WTC11 (cell line): Measurements from ENCODE around the gene IFNAR2. TPM values are rescaled to one million over a fixed set of nuclear protein-coding genes. Genes with fewer than 3 reads are reported as not detected.
"Not testable (repeated sequence)": the region's sequence is repeated elsewhere in the genome, so short reads cannot be mapped to it uniquely, and the experiment has no call there.

Experiments
- ATAC-seq: fragments of 200-7000 bp; cut with Tn5 transposase; 2 replicates; pipeline ENCODE4 v1.10.0; 2021; ENCODE audit warnings: mild to moderate bottlenecking, moderate library complexity
- CTCF ChIA-PET: fragments of 300-600 bp; sonication (Branson Sonifier 250); formaldehyde crosslinking; loops from one replicate; lab custom pipeline; 2021; ENCODE audit warnings: antibody characterized with exemption; lab: Charles Lee
- POLR2A ChIA-PET: fragments of 350-600 bp; sonication (Branson Sonifier 250); formaldehyde crosslinking; loops from one replicate; lab custom pipeline; 2021; ENCODE audit warnings: antibody characterized with exemption; lab: Charles Lee
- DNase-seq: peaks from one replicate; pipeline ENCODE4 v3.0.0; 2021; ENCODE audit warnings: low spot score
- H3K27ac Mint-ChIP-seq: 2 replicates; pipeline ENCODE4 v1.8.0; 2021; ENCODE audit warnings: mixed read lengths
- H3K27me3 Mint-ChIP-seq: 2 replicates; pipeline ENCODE4 v1.8.0; 2021; ENCODE audit warnings: low read depth, mild to moderate bottlenecking, moderate library complexity, mixed read lengths
- H3K36me3 Mint-ChIP-seq: 2 replicates; pipeline ENCODE4 v1.8.0; 2021; ENCODE audit warnings: mixed read lengths
- H3K4me1 Mint-ChIP-seq: 2 replicates; pipeline ENCODE4 v1.8.0; 2022; ENCODE audit warnings: mixed read lengths
- H3K4me3 Mint-ChIP-seq: 2 replicates; pipeline ENCODE4 v1.8.0; 2021; ENCODE audit warnings: mild to moderate bottlenecking, moderate library complexity, mixed read lengths
- H3K9me3 Mint-ChIP-seq: 2 replicates; pipeline ENCODE4 v1.8.0; 2021; ENCODE audit warnings: mixed read lengths
- CBFB ChIP-seq: sonication (generic); formaldehyde crosslinking; IDR thresholded peaks from 2 replicates; pipeline ENCODE4 v1.8.1; 2022; ENCODE audit warnings: mild to moderate bottlenecking, low read depth, missing genetic modification reagents
- CREB1 ChIP-seq: sonication (generic); formaldehyde crosslinking; IDR thresholded peaks from 2 replicates; pipeline ENCODE4 v1.8.0; 2023; ENCODE audit warnings: mild to moderate bottlenecking, missing genetic modification reagents
- FOXJ3 ChIP-seq: sonication (generic); formaldehyde crosslinking; IDR thresholded peaks from 2 replicates; pipeline ENCODE4 v1.9.0; 2021; ENCODE audit warnings: missing genetic modification reagents, mild to moderate bottlenecking, borderline replicate concordance
- FOXK1 ChIP-seq: sonication (generic); formaldehyde crosslinking; IDR thresholded peaks from 2 replicates; pipeline ENCODE4 v1.8.0; 2022; ENCODE audit warnings: mild to moderate bottlenecking, moderate library complexity, missing genetic modification reagents
- FOXP4 ChIP-seq: sonication (generic); formaldehyde crosslinking; IDR thresholded peaks from 2 replicates; pipeline ENCODE4 v1.8.0; 2022; ENCODE audit warnings: mild to moderate bottlenecking, missing genetic modification reagents
- HMGA2 ChIP-seq: fragments of 250-450 bp; sonication (Bioruptor Pico); IDR thresholded peaks from 2 replicates; pipeline ENCODE4 v1.4.0; 2021; ENCODE audit warnings: mild to moderate bottlenecking, moderate library complexity
- IRF2 ChIP-seq: sonication (generic); formaldehyde crosslinking; IDR thresholded peaks from 2 replicates; pipeline ENCODE4 v1.8.0; 2022; ENCODE audit warnings: low read depth, missing genetic modification reagents, borderline replicate concordance
- MLX ChIP-seq: sonication (generic); formaldehyde crosslinking; IDR thresholded peaks from 2 replicates; pipeline ENCODE4 v1.8.1; 2023; ENCODE audit warnings: mild to moderate bottlenecking, missing genetic modification reagents, moderate library complexity
- NFATC4 ChIP-seq: fragments of 250-450 bp; sonication (Bioruptor Pico); IDR thresholded peaks from 2 replicates; pipeline ENCODE4 v1.9.0; 2021; ENCODE audit warnings: mild to moderate bottlenecking
- NFYB ChIP-seq: sonication (generic); formaldehyde crosslinking; conservative IDR thresholded peaks from 2 replicates; pipeline ENCODE4 v1.8.0; 2022; ENCODE audit warnings: low read depth, missing genetic modification reagents
- OVOL2 ChIP-seq: fragments of 250-450 bp; sonication (Bioruptor Pico); IDR thresholded peaks from 2 replicates; pipeline ENCODE4 v1.9.0; 2021; ENCODE audit warnings: mild to moderate bottlenecking, borderline replicate concordance
- SP1 ChIP-seq: sonication (generic); formaldehyde crosslinking; conservative IDR thresholded peaks from 2 replicates; pipeline ENCODE4 v1.8.1; 2022; ENCODE audit warnings: missing genetic modification reagents
- USF2 ChIP-seq: sonication (generic); formaldehyde crosslinking; IDR thresholded peaks from 2 replicates; pipeline ENCODE4 v1.8.1; 2023; ENCODE audit warnings: mild to moderate bottlenecking, missing genetic modification reagents, moderate library complexity
- ZBTB21 ChIP-seq: sonication (generic); formaldehyde crosslinking; IDR thresholded peaks from 2 replicates; pipeline ENCODE4 v1.8.1; 2023; ENCODE audit warnings: mild to moderate bottlenecking, missing genetic modification reagents, borderline replicate concordance
- ZNF121 ChIP-seq: sonication (generic); formaldehyde crosslinking; IDR thresholded peaks from 2 replicates; pipeline ENCODE4 v1.8.0; 2023; ENCODE audit warnings: missing genetic modification reagents
- ZNF396 ChIP-seq: fragments of 250-450 bp; sonication (Bioruptor Pico); IDR thresholded peaks from 2 replicates; pipeline ENCODE4 v1.8.0; 2021; ENCODE audit warnings: mild to moderate bottlenecking, moderate library complexity, borderline replicate concordance
- ZNF425 ChIP-seq: fragments of 250-450 bp; sonication (Bioruptor Pico); conservative IDR thresholded peaks from 2 replicates; pipeline ENCODE4 v1.9.0; 2021; ENCODE audit warnings: mild to moderate bottlenecking
- total RNA-seq: library from RNA; stranded (reverse); gene quantifications from 3 replicates; pipeline ENCODE4 v1.2.3, GENCODE V29; 2021
- TF ChIP-seq, protein P1 (sequence below): sonication (generic); formaldehyde crosslinking; IDR thresholded peaks from 2 replicates; pipeline ENCODE4 v1.8.1; 2022; ENCODE audit warnings: mild to moderate bottlenecking, missing genetic modification reagents, moderate library complexity, borderline replicate concordance
- TF ChIP-seq, protein P2 (sequence below): sonication (generic); formaldehyde crosslinking; IDR thresholded peaks from 2 replicates; pipeline ENCODE4 v1.8.1; 2023; ENCODE audit warnings: mild to moderate bottlenecking, missing genetic modification reagents
- TF ChIP-seq, protein P3 (sequence below): fragments of 250-450 bp; sonication (Bioruptor Pico); IDR thresholded peaks from 2 replicates; pipeline ENCODE4 v1.9.0; 2021; ENCODE audit warnings: moderate library complexity, mild to moderate bottlenecking, inconsistent platforms, borderline replicate concordance

IFNAR2 gene
- total RNA-seq, 1 experiment from 2014 or later, result 13.3 TPM

DNA sequence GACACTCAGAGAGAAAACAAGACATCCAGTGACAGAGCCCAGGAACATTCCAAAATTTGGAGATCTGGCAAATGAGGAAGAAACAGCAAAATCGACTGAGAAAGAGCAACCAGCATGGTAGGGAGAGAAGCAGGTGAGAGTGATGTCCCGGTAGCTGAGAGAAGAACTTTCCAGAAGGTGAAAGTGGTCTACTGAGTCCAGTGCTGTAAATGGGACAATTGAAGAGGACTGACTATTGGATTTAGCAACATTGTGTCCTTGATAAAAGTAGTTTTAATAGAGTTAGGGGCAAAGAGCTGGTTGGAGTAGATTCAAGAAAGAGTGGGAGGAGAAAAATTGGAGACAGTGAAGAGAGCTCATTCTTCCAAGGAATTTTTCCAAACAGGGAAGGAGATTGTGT lies 21.4 kb downstream of the IFNAR2 start (continued):
- TF ChIP-seq, protein P1, sequence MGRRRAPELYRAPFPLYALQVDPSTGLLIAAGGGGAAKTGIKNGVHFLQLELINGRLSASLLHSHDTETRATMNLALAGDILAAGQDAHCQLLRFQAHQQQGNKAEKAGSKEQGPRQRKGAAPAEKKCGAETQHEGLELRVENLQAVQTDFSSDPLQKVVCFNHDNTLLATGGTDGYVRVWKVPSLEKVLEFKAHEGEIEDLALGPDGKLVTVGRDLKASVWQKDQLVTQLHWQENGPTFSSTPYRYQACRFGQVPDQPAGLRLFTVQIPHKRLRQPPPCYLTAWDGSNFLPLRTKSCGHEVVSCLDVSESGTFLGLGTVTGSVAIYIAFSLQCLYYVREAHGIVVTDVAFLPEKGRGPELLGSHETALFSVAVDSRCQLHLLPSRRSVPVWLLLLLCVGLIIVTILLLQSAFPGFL, result no peak
- no peak for TF ChIP-seq ZBTB21 (CRISPR knock-in tag)

DNA sequence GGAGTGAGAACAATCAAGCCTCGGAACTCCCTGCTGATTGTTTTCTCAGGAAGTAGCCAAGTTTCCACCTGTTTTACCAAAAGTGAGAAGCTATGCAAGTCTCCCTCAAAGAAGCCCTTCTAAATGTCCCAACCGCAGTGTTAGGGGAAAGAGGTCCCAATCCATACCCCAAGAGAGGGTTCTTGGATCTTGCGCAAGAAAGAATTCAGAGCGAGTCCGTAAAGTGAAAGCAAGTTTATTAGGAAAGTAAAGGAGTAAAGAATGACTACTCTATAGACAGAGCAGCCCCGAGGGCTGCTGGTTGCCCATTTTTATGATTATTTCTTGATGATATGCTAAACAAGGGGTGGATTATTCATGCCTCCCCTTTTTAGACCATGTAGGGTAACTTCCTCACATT lies 23.6 kb downstream of the IFNAR2 start:
- POLR2A ChIA-PET, H3K4me1 Mint-ChIP-seq, DNase-seq, ATAC-seq, H3K4me3 Mint-ChIP-seq, H3K27me3 Mint-ChIP-seq, CTCF ChIA-PET, H3K27ac Mint-ChIP-seq: not testable (repeated sequence)
- Mint-ChIP-seq H3K36me3 (peaks cover 78% of the 10 kb centered on the region), H3K9me3 (peaks cover 13% of the 10 kb centered on the region)

- POLR2A ChIA-PET, result no interaction called here
- Mint-ChIP-seq H3K27me3 (no peaks in the 10 kb centered on the region), H3K4me1 (0 out of 2 replicates have a peak, but pooled peaks cover 7% of the 10 kb centered on the region), H3K4me3 (no peak overlapping the region), H3K27ac (no peak overlapping the region), H3K36me3 (peaks cover 76% of the 10 kb centered on the region), H3K9me3 (peaks cover 13% of the 10 kb centered on the region)
- ATAC-seq, result no peak
- no peak for TF ChIP-seq CBFB (CRISPR knock-in tag)
- no peak for DNase-seq
- CTCF ChIA-PET, result no interaction called here
Measured at GRCh38 chr21:33254766-33255165, 25.0 kb downstream of the IFNAR2 start.

DNA sequence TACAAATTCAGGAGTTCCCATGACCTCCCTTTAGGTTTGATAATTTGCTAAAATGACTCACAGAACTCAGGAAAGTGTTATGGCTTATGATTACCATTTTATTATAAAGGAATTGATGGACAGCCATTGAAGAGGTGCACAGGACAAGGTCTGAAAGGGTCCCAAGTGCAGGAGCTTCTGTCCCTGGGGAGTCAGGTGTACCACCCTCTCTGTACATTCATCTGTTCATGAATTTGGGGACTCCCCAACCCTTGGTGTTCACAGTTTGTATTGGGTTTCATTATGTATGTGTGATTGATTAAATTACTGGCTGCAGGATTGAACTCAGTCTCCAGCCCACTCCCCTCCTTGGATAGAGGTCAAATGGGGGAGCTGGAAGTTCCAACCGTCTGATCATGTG lies 25.7 kb downstream of the IFNAR2 start:
- no peaks in the 10 kb centered on the region for H3K27me3 Mint-ChIP-seq
- peaks cover 13% of the 10 kb centered on the region for H3K9me3 Mint-ChIP-seq
- ATAC-seq (no peak), DNase-seq (no peak)
- ChIA-PET CTCF (interaction anchor here (0.7 kb wide), 1 partner anchor 106 kb away, joined by 3 read pairs; no protein-coding TSS in a partner anchor), POLR2A (no interaction called here)
- H3K4me1 Mint-ChIP-seq, result 0 out of 2 replicates have a peak, but pooled peaks cover 7% of the 10 kb centered on the region
- no peak overlapping the region for H3K4me3 Mint-ChIP-seq
- TF ChIP-seq, protein P2, sequence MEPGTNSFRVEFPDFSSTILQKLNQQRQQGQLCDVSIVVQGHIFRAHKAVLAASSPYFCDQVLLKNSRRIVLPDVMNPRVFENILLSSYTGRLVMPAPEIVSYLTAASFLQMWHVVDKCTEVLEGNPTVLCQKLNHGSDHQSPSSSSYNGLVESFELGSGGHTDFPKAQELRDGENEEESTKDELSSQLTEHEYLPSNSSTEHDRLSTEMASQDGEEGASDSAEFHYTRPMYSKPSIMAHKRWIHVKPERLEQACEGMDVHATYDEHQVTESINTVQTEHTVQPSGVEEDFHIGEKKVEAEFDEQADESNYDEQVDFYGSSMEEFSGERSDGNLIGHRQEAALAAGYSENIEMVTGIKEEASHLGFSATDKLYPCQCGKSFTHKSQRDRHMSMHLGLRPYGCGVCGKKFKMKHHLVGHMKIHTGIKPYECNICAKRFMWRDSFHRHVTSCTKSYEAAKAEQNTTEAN (CRISPR knock-in tag), result no peak
- TF ChIP-seq NFYB (CRISPR knock-in tag), result no peak
- TF ChIP-seq FOXJ3, result no peak
- no peak for TF ChIP-seq FOXP4
- no peak for TF ChIP-seq USF2
- no peak for TF ChIP-seq ZNF425 (CRISPR knock-in tag)
- TF ChIP-seq SP1, result no peak
- no peak for TF ChIP-seq OVOL2
- no peak for TF ChIP-seq CBFB (CRISPR knock-in tag)
- TF ChIP-seq ZNF396 (CRISPR knock-in tag), result no peak
- TF ChIP-seq, protein P3, sequence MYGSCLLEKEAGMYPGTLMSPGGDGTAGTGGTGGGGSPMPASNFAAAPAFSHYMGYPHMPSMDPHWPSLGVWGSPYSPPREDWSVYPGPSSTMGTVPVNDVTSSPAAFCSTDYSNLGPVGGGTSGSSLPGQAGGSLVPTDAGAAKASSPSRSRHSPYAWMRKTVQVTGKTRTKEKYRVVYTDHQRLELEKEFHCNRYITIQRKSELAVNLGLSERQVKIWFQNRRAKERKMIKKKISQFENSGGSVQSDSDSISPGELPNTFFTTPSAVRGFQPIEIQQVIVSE (CRISPR knock-in tag), result no peak
- no peak for TF ChIP-seq MLX (CRISPR knock-in tag)
- TF ChIP-seq HMGA2 (CRISPR knock-in tag), result no peak
- no peak for TF ChIP-seq CREB1
- no peak for TF ChIP-seq NFATC4
- no peak for TF ChIP-seq FOXK1 (CRISPR knock-in tag)
- TF ChIP-seq ZNF121 (CRISPR knock-in tag), result no peak
- TF ChIP-seq IRF2 (CRISPR knock-in tag), result no peak
- peaks cover 75% of the 10 kb centered on the region for H3K36me3 Mint-ChIP-seq
- no peak overlapping the region for H3K27ac Mint-ChIP-seq
